GM18909 (cell line): ENCODE data around the gene PTPA.
"Not testable (repeated sequence)": the region's sequence is repeated elsewhere in the genome, so short reads cannot be mapped to it uniquely, and the experiment has no call there.

Experiments
- ATAC-seq: cut with Tn5 transposase; IDR thresholded peaks from one replicate; pipeline ENCODE4 v1.9.1; 2021; ENCODE audit warnings: mild to moderate bottlenecking; ENCODE audit not compliant: unreplicated experiment, poor library complexity

Gene PTPA

DNA sequence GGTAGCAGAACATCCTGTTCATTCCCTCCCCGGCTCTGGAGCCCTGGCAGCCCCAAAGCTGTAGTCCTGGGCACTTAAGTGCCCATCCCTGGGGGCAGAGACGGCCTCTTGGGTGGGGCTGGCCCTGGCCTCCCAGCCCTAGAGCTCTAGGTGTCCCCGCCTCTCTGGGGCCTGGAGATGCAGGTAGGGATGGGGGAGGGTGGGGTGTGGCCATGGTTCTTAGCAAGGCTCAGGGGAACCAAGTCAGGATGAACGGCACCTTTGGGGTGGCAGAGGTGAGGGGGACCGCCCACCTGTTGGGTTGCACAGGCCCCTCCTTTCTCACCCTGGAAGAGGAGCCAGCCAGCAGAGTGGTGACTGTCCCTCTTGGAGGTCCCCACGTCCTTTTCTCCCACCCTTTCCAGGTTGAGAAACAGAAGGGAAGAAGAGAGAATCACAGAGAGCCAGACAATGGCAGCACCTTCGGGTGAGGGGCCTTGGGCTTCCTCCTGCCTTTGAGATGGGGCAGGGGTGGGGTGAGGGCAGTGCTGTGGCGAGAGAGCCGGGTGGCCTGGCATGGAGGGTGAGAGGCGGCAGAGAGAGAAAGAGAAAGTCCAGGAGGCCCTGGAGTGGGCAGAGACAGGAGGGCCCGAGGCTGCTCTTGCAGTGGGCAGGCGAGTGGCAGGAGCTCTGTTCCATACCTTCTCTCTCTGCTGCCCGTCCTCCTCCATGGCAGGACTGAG lies 3.0 kb upstream of the PTPA start:
- ATAC-seq = no peak

DNA sequence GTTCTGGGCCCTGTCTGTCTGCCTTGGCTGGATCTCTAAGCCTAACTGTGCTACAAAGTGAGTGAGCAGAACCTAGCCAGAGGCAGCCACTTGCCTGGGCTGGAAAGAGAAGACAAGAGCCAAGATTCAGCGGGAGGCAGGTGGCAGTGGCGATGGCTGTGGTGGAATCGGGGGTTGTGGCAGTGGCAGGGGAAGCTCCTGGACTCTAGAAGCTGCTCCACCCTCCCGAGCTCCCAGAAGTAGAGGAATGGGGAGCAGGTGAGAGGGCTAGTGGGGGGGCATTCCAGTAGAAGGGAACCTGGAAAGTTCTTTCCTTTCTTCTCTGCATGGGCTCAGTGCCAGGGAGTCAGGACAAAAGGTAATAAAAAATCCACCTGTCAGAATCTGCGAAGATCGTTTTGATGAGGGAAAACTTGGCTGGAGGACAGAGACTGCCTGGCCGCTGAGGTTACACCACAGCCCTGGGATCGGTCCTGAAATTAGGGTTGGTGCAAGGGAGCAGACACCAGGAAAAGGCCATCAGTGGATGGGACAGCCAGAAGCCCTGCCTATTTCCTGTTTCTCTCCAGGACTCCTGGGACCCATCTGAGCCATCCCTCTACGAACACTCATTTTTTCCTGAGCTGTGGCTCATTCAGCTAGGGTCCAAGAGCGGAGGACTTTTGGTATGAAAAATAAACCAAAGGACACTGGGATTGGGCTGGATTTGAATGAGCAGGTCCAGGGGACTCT lies 2.2 kb upstream of the PTPA start:
- no peak for ATAC-seq

DNA sequence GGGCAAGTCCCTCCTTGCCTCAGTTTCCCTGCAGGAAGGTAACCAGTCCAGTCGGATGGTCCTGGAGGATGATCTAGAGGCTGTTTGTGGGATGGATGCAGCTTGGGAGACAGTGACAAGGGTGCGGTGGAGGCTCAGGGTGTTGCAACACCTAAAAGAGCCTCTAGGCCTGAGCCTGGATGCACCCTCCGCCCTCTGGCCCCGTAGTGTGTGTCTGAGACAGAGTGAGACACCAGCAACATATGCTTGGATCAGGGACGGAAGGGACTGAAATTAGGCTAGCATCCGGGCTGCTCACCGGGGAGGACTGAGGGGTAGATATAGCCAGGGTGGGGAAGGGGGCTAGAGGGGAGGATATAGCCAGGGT lies 1.7 kb upstream of the PTPA start:
- no peak for ATAC-seq

DNA sequence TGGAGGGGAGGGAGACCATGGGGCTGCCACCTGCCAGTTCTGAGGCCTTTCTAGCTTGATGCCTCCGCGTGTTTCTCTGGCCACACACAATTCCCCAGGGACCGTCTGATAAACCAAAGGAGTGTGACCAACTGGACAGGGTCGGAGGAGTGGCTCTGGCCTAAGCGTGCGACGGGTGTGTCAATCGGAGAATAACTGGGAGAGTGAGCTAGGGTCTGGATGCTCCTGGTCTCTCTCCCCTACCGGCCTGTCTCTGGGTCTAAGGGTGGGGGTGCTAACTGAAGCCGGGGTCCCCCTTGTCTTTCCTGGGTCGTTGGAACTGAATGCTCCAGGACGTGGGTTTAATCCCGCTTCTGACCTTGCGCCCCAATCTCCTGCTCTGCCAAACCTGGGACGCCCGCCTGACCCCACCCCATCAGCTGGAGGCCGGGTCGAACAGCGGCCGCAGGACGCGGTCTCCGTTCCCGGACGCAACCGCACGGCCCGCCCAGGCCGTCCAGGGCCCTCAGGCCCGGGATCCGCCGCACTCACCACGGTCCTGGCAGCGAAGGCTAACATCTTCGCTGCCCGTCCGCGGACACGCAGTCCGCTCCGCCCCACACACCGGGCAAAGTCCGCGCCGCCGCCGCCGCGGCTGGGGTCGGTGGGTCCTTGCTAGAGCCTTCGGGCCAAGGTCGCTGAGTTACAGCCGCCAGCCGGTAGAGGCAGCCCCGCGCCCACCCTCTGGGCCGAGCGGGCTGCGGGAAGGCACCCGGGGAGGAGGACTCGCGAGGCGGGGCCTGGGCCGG lies 1.1 kb upstream of the PTPA start:
- no peak for ATAC-seq

DNA sequence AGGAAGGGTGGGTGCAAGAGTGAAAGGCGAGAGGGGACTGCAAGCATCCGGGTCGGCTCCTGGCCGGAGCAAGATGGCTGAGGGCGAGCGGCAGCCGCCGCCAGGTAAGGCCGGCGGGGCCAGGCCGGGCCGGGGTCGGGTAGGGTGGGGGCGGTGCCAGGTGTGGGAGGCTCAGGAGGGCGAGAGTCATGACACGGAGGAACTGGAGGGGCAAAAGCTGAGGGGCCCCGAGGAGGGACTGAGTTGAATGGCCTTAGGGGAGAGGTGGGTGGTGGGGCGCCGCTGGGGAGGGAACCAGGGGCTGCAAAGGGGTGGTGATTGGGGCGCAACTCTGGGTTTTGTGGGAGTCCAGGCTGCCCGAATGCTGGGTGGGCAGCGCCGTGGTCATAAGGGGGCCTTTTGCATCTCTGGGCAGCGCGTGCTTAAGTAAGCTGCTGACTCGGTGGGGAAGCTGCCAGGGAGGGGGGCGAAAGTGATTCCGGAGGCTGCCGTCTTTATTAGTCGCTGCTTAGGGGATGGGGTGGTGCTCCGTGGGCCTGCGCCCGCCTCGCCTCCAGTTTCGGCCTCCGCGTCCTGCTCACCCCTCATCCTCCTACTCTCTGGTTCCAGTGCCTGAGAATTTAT lies 425 bp downstream of the PTPA start:
- ATAC-seq = no peak

DNA sequence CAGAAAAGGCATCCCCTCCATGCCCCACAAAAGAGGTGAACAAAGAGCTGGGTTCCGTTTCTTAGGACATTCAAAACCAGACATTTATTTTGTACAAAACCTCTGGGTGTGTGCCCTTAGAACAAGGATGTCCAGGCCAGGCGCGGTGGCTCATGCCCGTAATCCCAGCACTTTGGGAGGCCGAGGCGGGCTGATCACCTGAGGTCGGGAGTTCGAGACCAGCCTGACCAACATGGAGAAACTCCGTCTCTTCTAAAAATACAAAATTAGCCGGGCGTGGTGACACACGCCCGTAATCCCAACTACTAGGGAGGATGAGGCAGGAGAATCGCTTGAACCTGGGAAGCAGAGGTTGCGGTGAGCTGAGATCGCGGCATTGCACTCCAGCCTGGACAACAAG lies 1.3 kb downstream of the PTPA start:
- ATAC-seq = not testable (repeated sequence)

DNA sequence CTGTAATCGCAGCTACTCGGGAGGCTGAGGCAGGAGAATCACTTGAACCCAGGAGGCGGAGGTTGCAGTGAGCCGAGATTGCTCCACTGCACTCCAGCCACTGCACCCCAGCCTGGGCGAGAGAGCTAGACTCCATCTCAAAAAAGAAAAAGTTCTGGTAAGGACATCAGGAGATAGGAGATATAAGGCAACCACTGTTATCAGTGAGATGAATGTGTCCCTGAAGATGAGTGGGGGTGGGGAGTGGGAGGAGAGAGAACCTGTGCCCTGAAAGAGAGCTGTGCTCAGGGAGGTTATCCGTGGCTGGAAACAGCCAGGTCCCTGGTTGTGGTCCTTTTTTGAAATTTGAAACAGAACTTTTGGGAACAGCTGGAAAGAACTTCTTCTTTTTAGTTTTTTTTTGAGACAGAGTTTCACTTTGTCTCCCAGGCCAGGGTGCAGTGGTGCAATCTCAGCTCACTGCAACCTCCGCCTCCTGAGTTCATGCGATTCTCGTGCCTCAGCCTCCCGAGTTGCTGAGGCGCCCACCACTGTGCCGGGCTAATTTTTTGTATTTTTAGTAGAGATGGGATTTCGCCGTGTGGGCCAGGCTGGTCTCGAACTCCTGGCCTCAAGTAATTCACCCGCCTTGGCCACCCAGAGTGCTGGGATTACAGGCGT lies 2.6 kb downstream of the PTPA start:
- ATAC-seq = no peak

DNA sequence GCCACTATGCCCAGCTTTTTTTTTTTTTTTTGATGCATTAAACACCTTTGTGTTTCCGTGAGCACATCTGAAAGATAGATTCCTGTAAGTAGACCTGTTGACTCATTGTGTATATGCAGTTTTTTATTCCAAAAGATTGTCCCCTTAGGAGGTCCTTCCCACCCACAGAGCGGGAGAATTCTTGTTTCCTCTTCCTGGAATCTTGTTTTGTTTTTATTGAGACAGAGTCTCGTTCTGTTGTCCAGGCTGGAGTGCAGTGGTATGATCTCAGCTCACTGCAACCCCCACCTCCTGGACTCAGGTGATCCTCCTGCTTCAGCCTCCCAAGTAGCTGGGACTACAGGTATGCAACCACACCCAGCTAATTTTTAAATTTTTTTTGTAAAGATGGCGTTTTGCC lies 7.6 kb downstream of the PTPA start:
- ATAC-seq = no peak

DNA sequence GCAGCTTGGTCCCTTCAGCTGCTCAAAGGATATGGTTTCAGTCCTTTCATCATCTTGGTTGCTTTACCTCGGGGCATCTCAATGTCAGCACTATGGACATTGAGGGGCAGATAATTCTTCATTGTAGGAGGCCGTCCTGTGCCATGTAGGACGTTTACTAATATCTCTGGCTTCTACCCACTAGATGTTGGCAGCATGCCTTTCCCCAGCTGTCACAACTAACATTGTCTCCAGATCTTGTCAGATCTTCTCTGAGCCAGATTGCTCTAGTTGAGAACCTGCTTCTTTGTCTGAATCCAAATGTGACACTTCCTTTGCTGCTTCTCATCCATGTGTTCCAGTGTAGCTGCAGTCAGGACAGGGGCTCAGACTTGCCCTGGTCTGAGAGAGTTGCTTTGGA lies 10.3 kb downstream of the PTPA start:
- no peak for ATAC-seq

DNA sequence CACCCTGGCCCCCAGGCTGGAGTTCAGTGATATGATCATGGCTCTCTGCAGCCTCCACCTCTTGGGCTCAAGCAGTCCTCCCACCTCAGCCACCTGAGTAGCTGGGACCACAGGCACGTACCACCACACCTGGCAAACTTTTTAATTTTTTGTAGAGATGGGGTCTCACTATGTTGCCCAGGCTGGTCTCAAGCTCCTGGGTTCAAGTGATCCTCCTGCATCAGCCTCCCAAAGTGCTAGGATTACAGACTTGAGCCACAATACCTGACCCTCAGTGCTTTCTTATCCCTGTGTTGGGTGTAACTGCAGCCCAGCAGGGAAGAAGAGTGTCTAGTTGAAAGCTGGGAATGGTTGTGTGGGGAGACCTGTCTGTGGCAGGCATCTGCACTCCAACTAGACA lies 10.9 kb downstream of the PTPA start:
- no peak for ATAC-seq

DNA sequence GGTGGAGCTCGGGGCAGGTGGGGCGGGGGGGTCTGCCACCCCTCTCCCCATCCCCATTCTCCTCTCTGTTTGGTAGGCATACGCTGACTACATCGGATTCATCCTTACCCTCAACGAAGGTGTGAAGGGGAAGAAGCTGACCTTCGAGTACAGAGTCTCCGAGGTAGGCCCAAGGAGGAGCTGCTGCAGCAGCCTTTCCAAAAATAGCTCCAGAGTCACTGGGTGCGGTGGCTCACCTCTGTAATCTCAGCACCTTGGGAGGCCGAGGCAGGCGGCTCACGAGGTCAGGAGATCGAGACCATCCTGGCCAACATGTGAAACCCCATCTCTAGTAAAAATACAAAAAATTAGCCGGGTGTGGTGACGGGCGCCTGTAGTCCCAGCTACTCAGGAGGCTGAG lies 11.8 kb downstream of the PTPA start:
- not testable (repeated sequence) for ATAC-seq

DNA sequence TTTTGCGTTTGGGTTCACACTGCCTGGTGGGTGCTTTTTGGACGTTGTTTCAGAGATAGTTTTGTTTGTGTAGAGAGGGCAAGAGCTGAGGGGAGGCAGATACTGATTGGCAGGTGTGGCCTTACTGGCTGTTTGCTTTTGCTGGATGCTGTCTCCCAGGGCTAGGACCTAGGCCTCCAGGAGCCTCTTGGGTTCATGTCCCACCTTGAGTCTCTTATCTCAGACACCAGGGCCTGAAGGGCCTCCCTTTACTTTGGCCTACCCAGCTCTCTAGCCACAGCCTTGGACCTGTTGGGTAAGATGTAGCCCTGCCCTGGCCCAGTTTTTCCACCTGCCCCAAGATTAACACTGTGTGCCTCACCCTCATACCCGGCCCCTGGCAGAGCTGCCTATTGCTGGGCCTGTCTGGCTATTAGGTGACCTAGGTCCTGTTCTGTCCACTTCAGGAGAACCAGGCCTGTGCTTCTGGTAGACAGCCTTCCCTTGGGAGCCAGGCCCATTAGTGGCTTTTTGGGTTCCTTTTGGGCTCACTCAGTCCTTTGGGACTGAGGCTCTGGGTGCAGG lies 13.4 kb downstream of the PTPA start:
- no peak for ATAC-seq

DNA sequence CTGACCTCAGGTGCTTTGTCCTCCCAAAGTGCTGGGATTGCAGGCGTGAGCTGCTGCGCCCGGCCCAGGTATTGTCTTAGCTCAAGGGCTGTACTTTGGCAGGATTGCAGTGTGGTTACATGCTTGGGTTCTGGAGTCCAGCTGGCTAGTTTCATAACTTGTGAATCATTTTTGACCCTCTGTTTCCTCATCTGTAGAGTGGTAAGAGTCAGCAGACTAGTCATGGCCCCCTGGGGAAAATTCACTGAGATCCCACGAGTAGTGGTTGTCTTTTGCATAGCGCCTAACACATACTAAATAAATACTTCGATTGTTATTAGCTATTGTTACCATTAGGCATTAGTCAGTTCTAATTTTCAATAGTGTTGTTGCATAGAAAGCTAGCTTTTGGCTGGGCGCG lies 14.3 kb downstream of the PTPA start:
- ATAC-seq = no peak

DNA sequence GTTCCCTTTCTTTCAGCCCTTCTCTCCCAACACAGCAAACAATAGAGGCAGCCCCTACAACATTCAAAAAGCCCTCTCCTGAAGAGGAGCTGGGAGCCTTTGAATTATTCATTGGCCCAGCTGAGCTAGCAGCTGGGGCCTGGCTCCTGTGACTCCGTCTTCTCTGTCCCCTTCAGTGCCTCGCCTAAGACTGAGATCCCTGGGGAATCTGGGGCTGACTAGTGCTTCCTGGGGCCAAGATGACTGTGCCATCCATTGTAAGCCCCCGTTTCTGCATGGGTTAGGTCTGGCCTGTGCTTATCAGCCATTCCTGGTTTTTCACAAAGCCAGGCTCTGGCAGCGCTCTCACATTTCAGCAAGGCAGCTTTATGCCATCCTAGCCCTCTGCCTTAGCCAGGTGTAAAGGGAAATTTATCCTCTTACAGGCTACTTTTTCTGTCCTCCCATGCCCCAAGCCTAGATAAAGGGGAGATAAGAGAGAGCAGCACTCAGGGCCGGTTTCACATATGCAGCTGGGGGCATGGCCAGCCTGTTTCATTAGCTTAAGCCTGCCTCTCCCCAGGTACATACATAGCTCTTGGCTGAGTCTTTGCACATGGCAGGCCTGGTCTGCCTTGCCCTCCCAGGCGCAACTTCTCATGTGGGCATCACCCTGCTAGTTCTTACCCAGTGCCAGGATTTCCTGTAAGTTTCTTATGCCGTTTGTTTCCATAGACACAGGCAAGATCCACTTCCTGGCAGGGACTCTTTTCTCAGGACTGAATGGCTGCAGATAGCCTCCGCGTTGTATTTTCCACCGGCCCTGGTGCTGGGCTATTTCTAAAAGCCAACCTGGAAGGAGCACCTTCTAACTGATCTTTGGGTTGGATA lies 15.8 kb downstream of the PTPA start:
- no peak for ATAC-seq

DNA sequence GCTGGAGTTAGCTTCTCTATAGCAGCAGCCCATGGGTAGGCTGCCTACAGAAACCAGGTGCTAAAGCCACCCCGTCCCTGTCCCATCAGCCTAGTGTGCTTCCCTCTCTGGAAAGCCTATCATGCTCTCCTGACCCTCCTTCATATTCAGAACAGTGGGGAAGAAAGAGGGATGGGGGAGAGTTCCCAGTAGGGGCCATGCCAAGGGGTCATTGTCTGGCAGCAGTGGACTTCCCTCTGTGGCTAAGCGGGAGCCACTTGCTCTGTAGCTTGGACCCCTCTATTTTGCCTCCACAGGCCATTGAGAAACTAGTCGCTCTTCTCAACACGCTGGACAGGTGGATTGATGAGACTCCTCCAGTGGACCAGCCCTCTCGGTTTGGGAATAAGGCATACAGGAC lies 17.5 kb downstream of the PTPA start:
- ATAC-seq = no peak

DNA sequence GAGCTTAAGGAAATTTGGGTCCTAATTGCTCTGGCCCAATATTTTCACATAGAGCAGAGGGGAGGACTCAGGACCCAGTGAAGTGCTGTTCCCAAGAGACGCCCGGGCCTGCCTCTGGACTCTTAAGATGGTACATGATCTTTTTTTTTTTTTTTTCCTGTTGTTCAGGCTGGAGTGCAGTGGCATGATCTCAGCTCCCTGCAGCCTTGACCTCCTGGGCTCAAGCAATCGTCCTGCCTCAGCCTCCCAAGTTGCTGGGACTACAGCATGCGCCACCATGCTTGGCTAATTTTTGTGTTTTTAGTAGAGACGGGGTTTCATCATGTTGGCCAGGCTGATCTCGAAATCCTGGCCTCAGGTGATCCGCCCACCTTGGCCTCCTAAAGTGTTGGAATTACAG lies 19.1 kb downstream of the PTPA start:
- ATAC-seq = not testable (repeated sequence)

DNA sequence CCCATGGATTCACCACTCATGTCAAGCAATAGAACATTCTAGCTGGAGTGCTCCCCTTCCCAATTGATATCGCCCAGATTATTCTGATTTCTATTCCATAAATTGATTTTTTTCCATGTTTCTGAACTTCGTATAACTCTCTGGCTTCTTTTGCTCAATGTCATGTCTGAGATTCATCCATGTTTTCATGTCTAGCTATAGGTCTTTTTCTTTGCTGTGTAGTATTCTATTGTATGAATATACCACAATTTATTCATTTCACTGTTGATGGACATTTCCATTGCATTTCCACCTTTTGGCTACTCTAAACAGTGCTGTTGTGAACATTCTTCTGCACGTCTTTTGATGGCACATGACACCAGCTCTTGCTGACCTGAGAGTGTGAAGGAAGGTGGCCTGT lies 19.6 kb downstream of the PTPA start:
- ATAC-seq = no peak

DNA sequence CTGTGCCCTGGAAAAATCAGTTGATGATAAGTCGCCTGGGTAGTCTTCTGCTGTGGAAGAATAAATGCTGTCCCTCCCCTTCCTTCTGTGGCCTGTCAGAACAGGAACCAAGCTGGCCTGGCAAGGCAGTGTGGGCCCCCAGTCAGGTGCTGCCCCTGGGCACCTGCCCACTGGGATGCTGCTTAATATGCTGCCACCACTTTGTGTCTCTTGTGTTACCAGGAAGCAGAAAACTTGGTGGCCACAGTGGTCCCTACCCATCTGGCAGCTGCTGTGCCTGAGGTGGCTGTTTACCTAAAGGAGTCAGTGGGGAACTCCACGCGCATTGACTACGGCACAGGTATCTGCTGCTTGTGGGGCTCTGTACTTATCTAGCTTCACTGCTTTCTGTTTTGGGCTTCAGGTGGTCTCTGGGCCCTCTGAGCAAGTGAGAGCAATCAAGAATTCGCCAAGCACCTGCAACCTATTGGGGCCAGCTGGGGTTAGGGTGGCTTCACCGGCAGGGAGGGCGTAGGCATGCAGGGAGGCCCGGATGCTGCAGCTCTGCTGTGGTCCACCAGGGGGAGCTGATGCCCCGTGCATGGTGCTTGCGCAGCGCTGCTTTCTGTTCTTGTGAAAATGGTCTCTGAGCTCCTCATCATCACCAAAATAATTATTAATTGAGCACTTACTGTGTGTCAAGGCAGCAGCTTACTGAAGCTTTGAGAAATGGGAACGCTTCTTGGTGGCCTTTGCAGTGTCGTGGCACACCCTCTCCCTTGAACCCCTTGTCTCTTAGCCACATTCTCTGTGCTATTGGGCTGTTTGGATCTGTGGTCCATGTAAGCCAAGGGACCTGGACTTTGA lies 20.3 kb downstream of the PTPA start:
- peak; percentile 61 for ATAC-seq
